Fibroblast of lung (primary cell): ENCODE measurements around the gene CEP131. TPM values are rescaled to one million over a fixed set of nuclear protein-coding genes. Genes with fewer than 3 reads are reported as not detected.
A peak's percentile ranks its signal among the peaks of the same experiment; 100 is the strongest.

ENCODE experiments used
- DNase-seq, 2 donors: peaks; one replicate each; pipeline versions ENCODE4 v3.0.0 to v3.0.0-alpha.2; 2010; ENCODE audit warnings: low read depth in 2 of 2
- H2AFZ ChIP-seq: 2 replicates; pipeline ENCODE4 v1.5.1; 2012; ENCODE audit warnings: low read length, control low read depth, inconsistent platforms
- H3K27ac ChIP-seq: 2 replicates; pipeline ENCODE4 v1.5.1; 2011; ENCODE audit warnings: low read length, control low read depth; ENCODE audit not compliant: insufficient read depth
- H3K27me3 ChIP-seq: 2 replicates; pipeline ENCODE4 v1.5.1; 2011; ENCODE audit warnings: mild to moderate bottlenecking, low read length; ENCODE audit not compliant: control insufficient read depth, insufficient read depth
- H3K36me3 ChIP-seq: 2 replicates; pipeline ENCODE4 v1.5.1; 2011; ENCODE audit warnings: low read length; ENCODE audit not compliant: control insufficient read depth, insufficient read depth
- H3K4me1 ChIP-seq: 2 replicates; pipeline ENCODE4 v1.5.1; 2011; ENCODE audit warnings: low read length; ENCODE audit not compliant: control insufficient read depth, insufficient read depth; ENCODE audit errors: extremely low read depth
- H3K4me2 ChIP-seq: 2 replicates; pipeline ENCODE4 v1.5.1; 2011; ENCODE audit warnings: low read length, control low read depth; ENCODE audit not compliant: insufficient read depth; ENCODE audit errors: extremely low read depth
- H3K4me3 ChIP-seq, 4 experiments: fragments of 200-600 bp in 1 of 4; sonication (generic) in 1 of 4; replicated peaks in 1 of 4; 2 replicates each; pipeline ENCODE4 v1.5.1; 2011 to 2016; ENCODE audit warnings: low read length in 4 of 4, low read depth in 3 of 4, mild to moderate bottlenecking in 3 of 4, control low read depth in 2 of 4, inconsistent platforms in 1 of 4, mixed read lengths in 1 of 4; ENCODE audit not compliant: insufficient read depth in 1 of 4; ENCODE audit errors: control extremely low read depth in 1 of 4
- H3K79me2 ChIP-seq: 2 replicates; pipeline ENCODE4 v1.5.1; 2012; ENCODE audit warnings: mild to moderate bottlenecking, low read length, inconsistent platforms; ENCODE audit not compliant: control insufficient read depth, insufficient read depth
- H3K9ac ChIP-seq: 2 replicates; pipeline ENCODE4 v1.5.1; 2011; ENCODE audit warnings: mild to moderate bottlenecking, low read length, control low read depth; ENCODE audit not compliant: insufficient read depth
- H3K9me3 ChIP-seq: 2 replicates; pipeline ENCODE4 v1.5.1; 2012; ENCODE audit warnings: low read depth, low read length; ENCODE audit not compliant: control insufficient read depth, insufficient read depth
- H4K20me1 ChIP-seq: 2 replicates; pipeline ENCODE4 v1.5.1; 2011; ENCODE audit warnings: low read length; ENCODE audit not compliant: control insufficient read depth, insufficient read depth; ENCODE audit errors: extremely low read depth
- CTCF ChIP-seq, 2 donors: IDR thresholded peaks in 1 of 2; conservative IDR thresholded peaks in 1 of 2; 1 replicate in 1 of 2; 2 replicates in 1 of 2; pipeline ENCODE4 v1.5.1; 2011 to 2012; ENCODE audit warnings: low read length in 2 of 2, control low read depth in 1 of 2, inconsistent platforms in 1 of 2, low read depth in 1 of 2, mild to moderate bottlenecking in 1 of 2
- EZH2 ChIP-seq: IDR thresholded peaks from 2 replicates; pipeline ENCODE4 v1.5.1; 2012; ENCODE audit warnings: low read length, control low read depth, mild to moderate bottlenecking; ENCODE audit errors: missing control alignments
- polyA plus RNA-seq, 2 donors: library from polyadenylated mRNA; depleted of rRNA in 1 of 2; stranded (reverse) in 1 of 2; unstranded in 1 of 2; fragments of >200 nt; gene quantifications; 2 replicates each; pipeline ENCODE4 v1.2.1, GENCODE V29; 2011 to 2012; ENCODE audit warnings: missing spikeins in 1 of 2
- total RNA-seq: library from RNA; depleted of rRNA; stranded (reverse); fragments of >200 nt; gene quantifications from 2 replicates; pipeline ENCODE4 v1.2.1, GENCODE V29; 2014

CEP131 gene
- total and polyA plus RNA-seq, 2 donors (not counting 1 experiment from before 2014, with no cell fraction given) = 2.0 to 7.4 TPM

GRCh38 chr17:81241203-81241602, 18.4 kb upstream of the CEP131 start:
- Histone ChIP-seq H3K9ac (no peak overlapping the region), H3K36me3 (peaks cover 15% of the 10 kb centered on the region), H3K4me1 (peaks cover 7% of the 10 kb centered on the region), H4K20me1 (no peaks in the 10 kb centered on the region), H3K27ac (no peak overlapping the region), H3K79me2 (peaks cover 40% of the 10 kb centered on the region), H3K4me2 (no peak overlapping the region), H3K9me3 (no peaks in the 10 kb centered on the region), H2AFZ (no peak overlapping the region), H3K4me3 (no peak overlapping the region), H3K27me3 (no peaks in the 10 kb centered on the region)
- no peak for DNase-seq
- TF ChIP-seq EZH2 = no peak

- peak overlapping the region; percentile 25 for H3K4me2 ChIP-seq
- no peak overlapping the region for H2AFZ ChIP-seq
- H3K79me2 ChIP-seq = peaks cover 40% of the 10 kb centered on the region
- no peaks in the 10 kb centered on the region for H3K27me3 ChIP-seq
- H3K27ac ChIP-seq = no peak overlapping the region
- H3K4me1 ChIP-seq = peaks cover 7% of the 10 kb centered on the region
- peak overlapping the region in 1 of 4 experiments; percentile 73 for H3K4me3 ChIP-seq
- H3K36me3 ChIP-seq = peaks cover 16% of the 10 kb centered on the region
- no peak overlapping the region for H3K9ac ChIP-seq
- TF ChIP-seq EZH2 (no peak), CTCF (conservative IDR thresholded peaks at IDR 0.05 in 1 of 2, IDR thresholded peaks at IDR 0.05 in 1 of 2; ENCODE audit: low read depth in 1 of 2, low read length in 2 of 2) (no peak)
- H4K20me1 ChIP-seq = no peaks in the 10 kb centered on the region
- no peaks in the 10 kb centered on the region for H3K9me3 ChIP-seq
- DNase-seq = no peak
Observed at GRCh38 chr17:81240761-81241160, 18.0 kb upstream of the CEP131 start.

- Histone ChIP-seq H3K27ac (peak overlapping the region; percentile 59), H3K4me3 (peak overlapping the region; percentile 73 to 91 (median 82)), H4K20me1 (no peaks in the 10 kb centered on the region), H3K9ac (peak overlapping the region; percentile 77), H3K27me3 (no peaks in the 10 kb centered on the region), H3K79me2 (peaks cover 40% of the 10 kb centered on the region), H3K4me2 (peak overlapping the region; percentile 67), H2AFZ (no peak overlapping the region), H3K36me3 (peaks cover 12% of the 10 kb centered on the region), H3K9me3 (no peaks in the 10 kb centered on the region), H3K4me1 (peaks cover 7% of the 10 kb centered on the region)
- no peak for DNase-seq
- TF ChIP-seq CTCF (conservative IDR thresholded peaks at IDR 0.05 in 1 of 2, IDR thresholded peaks at IDR 0.05 in 1 of 2; ENCODE audit: low read depth in 1 of 2, low read length in 2 of 2) = no peak
- TF ChIP-seq EZH2 = no peak
Observed at GRCh38 chr17:81239714-81240555, 17.2 kb upstream of the CEP131 start.
